Measurements from ENCODE around the gene PWWP2B. TPM values are rescaled to one million over a fixed set of nuclear protein-coding genes. Genes with fewer than 3 reads are reported as not detected.

Gene PWWP2B
- total and polyA plus RNA-seq, 2 donors (not counting 3 experiments of a cell fraction or from before 2014, with no cell fraction given) = 4.6 to 11.8 TPM

GRCh38 chr10:132384618-132385388 lies 12.2 kb upstream of the PWWP2B start:
- H3K79me2 ChIP-seq (ENCODE audit: control insufficient read depth, insufficient read depth, low read length) = no peaks in the 10 kb centered on the region
- H3K27me3 ChIP-seq (ENCODE audit: control insufficient read depth in 2 of 2, insufficient read depth in 2 of 2, low read length in 2 of 2) = peaks cover 0 to 2% of the 10 kb centered on the region in 2 experiments
- no peak overlapping the region for H3K27ac ChIP-seq (ENCODE audit: insufficient read depth, low read depth, low read length)
- H3K4me2 ChIP-seq (ENCODE audit: insufficient read depth, low read length) = no peak overlapping the region
- TF ChIP-seq POLR2A (IDR thresholded peaks at IDR 0.05; ENCODE audit: low read depth, low read length) = no peak
- no peak for TF ChIP-seq POLR2AphosphoS5 (IDR thresholded peaks at IDR 0.05; ENCODE audit: insufficient read depth, low read depth, low read length)
- no peak for TF ChIP-seq FOS (IDR thresholded peaks at IDR 0.05; ENCODE audit: borderline replicate concordance, insufficient read depth, low read length)
- TF ChIP-seq, protein P1, sequence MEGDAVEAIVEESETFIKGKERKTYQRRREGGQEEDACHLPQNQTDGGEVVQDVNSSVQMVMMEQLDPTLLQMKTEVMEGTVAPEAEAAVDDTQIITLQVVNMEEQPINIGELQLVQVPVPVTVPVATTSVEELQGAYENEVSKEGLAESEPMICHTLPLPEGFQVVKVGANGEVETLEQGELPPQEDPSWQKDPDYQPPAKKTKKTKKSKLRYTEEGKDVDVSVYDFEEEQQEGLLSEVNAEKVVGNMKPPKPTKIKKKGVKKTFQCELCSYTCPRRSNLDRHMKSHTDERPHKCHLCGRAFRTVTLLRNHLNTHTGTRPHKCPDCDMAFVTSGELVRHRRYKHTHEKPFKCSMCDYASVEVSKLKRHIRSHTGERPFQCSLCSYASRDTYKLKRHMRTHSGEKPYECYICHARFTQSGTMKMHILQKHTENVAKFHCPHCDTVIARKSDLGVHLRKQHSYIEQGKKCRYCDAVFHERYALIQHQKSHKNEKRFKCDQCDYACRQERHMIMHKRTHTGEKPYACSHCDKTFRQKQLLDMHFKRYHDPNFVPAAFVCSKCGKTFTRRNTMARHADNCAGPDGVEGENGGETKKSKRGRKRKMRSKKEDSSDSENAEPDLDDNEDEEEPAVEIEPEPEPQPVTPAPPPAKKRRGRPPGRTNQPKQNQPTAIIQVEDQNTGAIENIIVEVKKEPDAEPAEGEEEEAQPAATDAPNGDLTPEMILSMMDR (IDR thresholded peaks at IDR 0.05; ENCODE audit: extremely low read depth in 1 of 2, insufficient read depth in 1 of 2, low read depth in 1 of 2, low read length in 2 of 2) = no peak
- no peak for TF ChIP-seq EZH2 (IDR thresholded peaks at IDR 0.05; ENCODE audit: borderline replicate concordance, low read depth, low read length, severe bottlenecking)
- no peak for TF ChIP-seq MAX (IDR thresholded peaks at IDR 0.05; ENCODE audit: insufficient read depth, insufficient read length)
- TF ChIP-seq GATA2 (IDR thresholded peaks at IDR 0.05; ENCODE audit: insufficient read depth, insufficient read length, low read depth, low read length) = no peak
- no peak for TF ChIP-seq JUN (IDR thresholded peaks at IDR 0.05; ENCODE audit: borderline replicate concordance, insufficient read depth, insufficient read length, low read depth)
- TF ChIP-seq MYC (IDR thresholded peaks at IDR 0.05; ENCODE audit: low read depth, low read length) = no peak
- DNase-seq (ENCODE audit: low read depth, low spot score) = no peak
- POLR2A ChIA-PET = no interaction called here
- BruUV-seq (replicated peaks) = no TSS peak
- no peaks in the 10 kb centered on the region for H4K20me1 ChIP-seq (replicated peaks; ENCODE audit: control insufficient read depth, extremely low read depth, insufficient read depth, low read length)
- FAIRE-seq = no peak
- CTCF ChIA-PET = no interaction called here
- no peaks in the 10 kb centered on the region for H3K4me1 ChIP-seq (ENCODE audit: control insufficient read depth, extremely low read depth, insufficient read depth, low read length)
- H3K36me3 ChIP-seq (ENCODE audit: control insufficient read depth in 2 of 2, extremely low read depth in 1 of 2, insufficient read depth in 2 of 2, low read length in 2 of 2) = no peaks in the 10 kb centered on the region
- dilution Hi-C loops (cut with MboI; ENCODE audit: extremely low pct_ligation_motif_present, low sequenced_read_pairs) (no loop called here), intact Hi-C loops (cut with micrococcal nuclease) (loop anchor here (5.0 kb wide), 1 partner anchor 252 kb away; no protein-coding TSS in a partner anchor)
- no peaks in the 10 kb centered on the region for H3K9me3 ChIP-seq (replicated peaks; ENCODE audit: control insufficient read depth, insufficient read depth, low read length)
- no peak overlapping the region for H2AFZ ChIP-seq (ENCODE audit: low read depth, low read length)
- H3K4me3 ChIP-seq (replicated peaks in 1 of 3; ENCODE audit: insufficient read depth in 1 of 3, low read depth in 1 of 3, low read length in 3 of 3) = no peak overlapping the region
- no peak overlapping the region for H3K9ac ChIP-seq (replicated peaks; ENCODE audit: extremely low read depth, insufficient read depth, low read length)
- no peaks in the 10 kb centered on the region for H3K9me1 ChIP-seq (replicated peaks; ENCODE audit: control insufficient read depth, extremely low read depth, insufficient read depth, low read length)
